Globus pallidus (tissue), 1 donor: ENCODE results near the gene VDR.
"Not testable (repeated sequence)": the region's sequence is repeated elsewhere in the genome, so short reads cannot be mapped to it uniquely, and the experiment has no call there.

Experiments
- DNase-seq: peaks from one replicate; pipeline ENCODE4 v3.0.0-alpha.2; 2015; ENCODE audit warnings: low spot score

VDR gene

GRCh38 chr12:47846294-47846996 is 58.3 kb downstream of the VDR start:
- DNase-seq, result no peak

- DNase-seq, result no peak
Measured at GRCh38 chr12:47845081-47845480, 59.7 kb downstream of the VDR start.

GRCh38 chr12:47844264-47845019 is 60.4 kb downstream of the VDR start:
- DNase-seq, result no peak

GRCh38 chr12:47843226-47843980 is 61.4 kb downstream of the VDR start:
- DNase-seq, result no peak

GRCh38 chr12:47842543-47842942 is 62.3 kb downstream of the VDR start:
- DNase-seq, result not testable (repeated sequence)

- DNase-seq, result no peak
Measured at GRCh38 chr12:47841910-47842309, 62.9 kb downstream of the VDR start.

- no peak for DNase-seq
Measured at GRCh38 chr12:47841501-47841900, 63.3 kb downstream of the VDR start.

GRCh38 chr12:47840571-47840970 is 64.2 kb downstream of the VDR start:
- no peak for DNase-seq

GRCh38 chr12:47839214-47839876 is 65.4 kb downstream of the VDR start:
- DNase-seq, result no peak

- peak; percentile 59 for DNase-seq
Measured at GRCh38 chr12:47838286-47838931, 66.4 kb downstream of the VDR start.

- peak; percentile 63 for DNase-seq
Measured at GRCh38 chr12:47837190-47838171, 67.3 kb downstream of the VDR start.

- DNase-seq, result no peak
Measured at GRCh38 chr12:47835831-47836155, 69.0 kb downstream of the VDR start.

GRCh38 chr12:47835006-47835830 is 69.6 kb downstream of the VDR start:
- no peak for DNase-seq

- DNase-seq, result no peak
Measured at GRCh38 chr12:47834199-47834903, 70.4 kb downstream of the VDR start.

- DNase-seq, result no peak
Measured at GRCh38 chr12:47833591-47834012, 71.2 kb downstream of the VDR start.

GRCh38 chr12:47832263-47832933 is 72.4 kb downstream of the VDR start:
- DNase-seq, result no peak

GRCh38 chr12:47829584-47829983 is 75.2 kb downstream of the VDR start:
- DNase-seq, result no peak

GRCh38 chr12:47828976-47829482 is 75.8 kb downstream of the VDR start:
- DNase-seq, result no peak
